IPS-20b (cell line): ENCODE results near the gene ITPR3.

ENCODE experiments used
- H3K27ac ChIP-seq: one replicate; pipeline ENCODE4 v1.5.1; 2013; ENCODE audit warnings: low read length
- H3K27me3 ChIP-seq: 2 replicates; pipeline ENCODE4 v1.6.1; 2013; ENCODE audit warnings: mild to moderate bottlenecking, low read length, inconsistent platforms; ENCODE audit not compliant: insufficient read depth
- H3K36me3 ChIP-seq: 2 replicates; pipeline ENCODE4 v1.6.1; 2013; ENCODE audit warnings: low read depth, mild to moderate bottlenecking, inconsistent platforms, low read length, moderate library complexity; ENCODE audit not compliant: insufficient read depth
- H3K4me1 ChIP-seq: 2 replicates; pipeline ENCODE4 v1.6.1; 2013; ENCODE audit warnings: mild to moderate bottlenecking, control low read depth, inconsistent platforms, low read length, moderate library complexity; ENCODE audit not compliant: insufficient read depth
- H3K4me3 ChIP-seq: 2 replicates; pipeline ENCODE4 v1.5.1; 2013; ENCODE audit warnings: mild to moderate bottlenecking, low read length, inconsistent platforms
- H3K9ac ChIP-seq: 2 replicates; pipeline ENCODE4 v1.6.1; 2013; ENCODE audit warnings: low read depth, mild to moderate bottlenecking, inconsistent platforms, low read length, moderate library complexity
- H3K9me3 ChIP-seq: 2 replicates; pipeline ENCODE4 v1.6.1; 2013; ENCODE audit warnings: mild to moderate bottlenecking, low read depth, low read length, inconsistent platforms; ENCODE audit not compliant: insufficient read depth

Gene ITPR3

GRCh38 chr6:33620856-33621710, at the start of gene ITPR3:
ITPR3 (plus strand) TSS chr6:33621322; CDS start chr6:33621603, 281 bp downstream.
- Histone ChIP-seq H3K27ac (no peak within 1 kb of the TSS), H3K36me3 (no peaks in the 10 kb centered on the region), H3K9ac (peak within 1 kb of the TSS; percentile 70), H3K4me1 (peaks cover 17% of the 10 kb centered on the region), H3K27me3 (peaks cover 44% of the 10 kb centered on the region), H3K4me3 (peak within 1 kb of the TSS; percentile 71), H3K9me3 (no peaks in the 10 kb centered on the region)

DNA sequence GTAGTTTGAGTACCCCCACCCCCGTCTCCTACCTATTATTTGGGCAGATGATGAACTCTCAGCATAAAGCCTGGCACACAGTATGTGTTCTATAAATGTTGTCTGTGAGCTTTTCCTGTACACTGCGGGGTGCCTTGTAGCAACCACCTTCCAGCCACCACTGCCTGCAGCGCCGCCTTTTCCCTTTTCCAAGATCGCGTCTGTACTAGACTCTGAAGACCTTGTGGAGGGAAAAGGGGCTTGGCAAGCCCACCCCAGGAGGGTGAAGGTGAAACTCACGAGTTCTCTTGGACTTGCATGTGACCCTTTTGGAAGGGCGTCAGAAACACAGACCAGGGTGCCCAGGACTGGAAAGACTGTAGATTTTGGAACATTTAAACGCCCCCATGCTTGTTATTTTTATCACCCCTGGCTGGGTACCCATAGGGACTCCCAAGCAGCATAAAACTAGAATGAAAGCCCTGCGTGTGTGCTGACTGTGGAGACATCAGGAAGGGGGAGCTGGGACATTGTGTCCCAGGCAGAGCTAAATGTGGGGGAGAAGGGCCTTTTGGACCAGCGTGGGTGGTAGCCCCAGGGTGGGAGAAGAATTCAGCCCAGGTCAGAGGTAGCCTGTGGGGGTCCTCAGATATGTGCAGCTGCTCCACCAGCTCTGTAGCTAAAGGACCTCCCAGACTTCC, 49.3 kb upstream of the ITPR3 start:
- H3K4me3 ChIP-seq, result peak overlapping the region; percentile 75
- no peaks in the 10 kb centered on the region for H3K27me3 ChIP-seq
- H3K9ac ChIP-seq, result peak overlapping the region; percentile 62; the same call in 1 of the 2 replicates
- H3K4me1 ChIP-seq, result 0 out of 2 replicates have a peak, but pooled peaks cover 3% of the 10 kb centered on the region
- H3K9me3 ChIP-seq, result no peaks in the 10 kb centered on the region
- H3K27ac ChIP-seq, result no peak overlapping the region
- peaks cover 24% of the 10 kb centered on the region for H3K36me3 ChIP-seq

- Histone ChIP-seq H3K9me3 (no peaks in the 10 kb centered on the region), H3K27me3 (no peaks in the 10 kb centered on the region), H3K9ac (no peak overlapping the region), H3K4me3 (no peak overlapping the region), H3K27ac (no peak overlapping the region), H3K4me1 (0 out of 2 replicates have a peak, but pooled peaks cover 3% of the 10 kb centered on the region), H3K36me3 (peaks cover 37% of the 10 kb centered on the region)
Observed at GRCh38 chr6:33575211-33575610, 45.9 kb upstream of the ITPR3 start.

- Histone ChIP-seq H3K27me3 (no peaks in the 10 kb centered on the region), H3K9me3 (no peaks in the 10 kb centered on the region), H3K4me1 (no peaks in the 10 kb centered on the region), H3K27ac (no peak overlapping the region), H3K36me3 (peaks cover 37% of the 10 kb centered on the region), H3K4me3 (no peak overlapping the region), H3K9ac (no peak overlapping the region)
Observed at GRCh38 chr6:33576668-33577067, 44.5 kb upstream of the ITPR3 start.

GRCh38 chr6:33577106-33577535, 44.0 kb upstream of the ITPR3 start:
- Histone ChIP-seq H3K27ac (no peak overlapping the region), H3K9me3 (no peaks in the 10 kb centered on the region), H3K4me3 (no peak overlapping the region), H3K4me1 (no peaks in the 10 kb centered on the region), H3K36me3 (peaks cover 37% of the 10 kb centered on the region), H3K9ac (no peak overlapping the region), H3K27me3 (no peaks in the 10 kb centered on the region)

- Histone ChIP-seq H3K27me3 (no peaks in the 10 kb centered on the region), H3K9me3 (no peaks in the 10 kb centered on the region), H3K4me1 (no peaks in the 10 kb centered on the region), H3K9ac (no peak overlapping the region), H3K27ac (no peak overlapping the region), H3K4me3 (no peak overlapping the region), H3K36me3 (peaks cover 37% of the 10 kb centered on the region)
Observed at GRCh38 chr6:33577718-33578117, 43.4 kb upstream of the ITPR3 start.

- Histone ChIP-seq H3K36me3 (peaks cover 37% of the 10 kb centered on the region), H3K4me3 (no peak overlapping the region), H3K27ac (no peak overlapping the region), H3K27me3 (no peaks in the 10 kb centered on the region), H3K9ac (no peak overlapping the region), H3K4me1 (no peaks in the 10 kb centered on the region), H3K9me3 (no peaks in the 10 kb centered on the region)
Observed at GRCh38 chr6:33578164-33578563, 43.0 kb upstream of the ITPR3 start.

- no peak overlapping the region for H3K27ac ChIP-seq
Observed at GRCh38 chr6:33578588-33579011, 42.5 kb upstream of the ITPR3 start.

DNA sequence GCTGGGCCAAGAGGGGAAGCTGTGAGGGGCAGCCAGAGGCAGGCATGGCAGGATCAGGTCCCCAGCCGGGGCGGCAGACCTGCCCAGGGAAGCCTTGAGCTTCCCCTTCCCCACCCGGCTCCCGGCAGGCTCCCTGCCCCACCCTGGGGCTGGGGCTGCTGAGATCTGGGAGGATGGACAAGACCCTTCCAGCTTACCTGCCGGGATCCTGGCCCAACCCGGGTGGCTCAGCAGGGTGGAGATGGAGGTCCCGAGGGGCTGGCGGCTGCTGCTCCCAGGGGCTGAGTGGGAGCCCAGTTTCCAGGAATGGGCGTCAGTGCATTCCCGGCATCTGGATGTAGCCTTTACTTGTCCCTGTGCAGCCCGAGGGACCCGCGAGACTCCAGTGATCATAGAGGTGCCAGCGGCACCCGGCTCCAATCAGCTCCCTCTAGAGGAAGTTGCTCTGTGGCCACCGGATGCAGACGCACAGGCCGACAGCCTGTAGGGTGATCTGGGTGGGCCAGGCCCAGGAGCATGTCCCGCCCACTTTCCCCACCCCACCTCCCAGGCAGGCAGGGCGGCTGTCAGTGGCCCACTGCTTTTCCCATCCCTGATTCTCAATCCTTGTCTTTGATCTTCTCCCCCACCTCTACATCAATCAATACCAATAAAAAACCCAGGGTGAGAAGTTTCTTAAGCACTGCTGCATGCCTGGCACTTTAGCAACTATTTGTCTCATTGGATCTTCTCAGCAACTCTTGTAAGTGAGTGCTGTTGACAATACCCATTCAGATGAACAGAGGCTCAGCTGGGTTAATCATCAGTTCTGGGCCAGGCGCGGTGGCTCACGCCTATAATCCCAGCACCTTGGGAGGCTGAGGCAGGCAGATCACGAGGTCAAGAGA, 41.1 kb upstream of the ITPR3 start, which contains the start of gene BAK1:
Gene BAK1, minus strand, starts transcription at position 449 of the 887 bp plus-strand sequence. CDS start 2,672 bp downstream, outside the sequence.
- H3K27me3 ChIP-seq, result no peaks in the 10 kb centered on the region
- H3K36me3 ChIP-seq, result peaks cover 26% of the 10 kb centered on the region
- H3K4me3 ChIP-seq, result peak within 1 kb of the TSS; percentile 98
- H3K4me1 ChIP-seq, result no peaks in the 10 kb centered on the region
- H3K27ac ChIP-seq, result no peak within 1 kb of the TSS
- H3K9ac ChIP-seq, result peak within 1 kb of the TSS; percentile 94
- no peaks in the 10 kb centered on the region for H3K9me3 ChIP-seq

More at GRCh38 chr6:33578588-33579011, 42.5 kb upstream of the ITPR3 start:
- Histone ChIP-seq H3K9me3 (no peaks in the 10 kb centered on the region), H3K4me1 (no peaks in the 10 kb centered on the region), H3K4me3 (no peak overlapping the region), H3K27me3 (no peaks in the 10 kb centered on the region), H3K9ac (no peak overlapping the region), H3K36me3 (peaks cover 37% of the 10 kb centered on the region)

DNA sequence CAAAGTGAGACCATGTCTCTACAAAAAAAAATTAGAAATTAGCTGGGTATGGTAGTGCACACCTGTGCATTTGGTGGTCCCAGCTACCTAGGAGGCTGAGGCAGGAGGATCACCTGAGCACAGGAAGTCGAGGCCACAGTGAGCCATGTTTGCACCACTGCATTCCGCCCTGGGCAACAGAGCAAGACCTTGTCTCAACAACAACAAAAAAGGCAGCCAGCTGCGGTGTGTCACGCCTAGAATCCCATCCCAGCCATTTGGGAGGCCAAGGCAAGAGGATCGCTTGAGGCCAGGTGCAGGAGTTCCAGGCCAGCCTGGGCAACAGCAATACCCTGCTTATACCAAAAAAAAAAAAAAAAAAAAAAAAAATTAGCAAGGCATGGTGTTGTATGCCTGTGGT, 39.9 kb upstream of the ITPR3 start:
- H3K27me3 ChIP-seq, result no peaks in the 10 kb centered on the region
- no peaks in the 10 kb centered on the region for H3K4me1 ChIP-seq
- H3K4me3 ChIP-seq, result no peak overlapping the region
- no peak overlapping the region for H3K27ac ChIP-seq
- H3K9ac ChIP-seq, result no peak overlapping the region
- no peaks in the 10 kb centered on the region for H3K9me3 ChIP-seq
- H3K36me3 ChIP-seq, result peaks cover 17% of the 10 kb centered on the region; the same call in 1 of the 2 replicates

DNA sequence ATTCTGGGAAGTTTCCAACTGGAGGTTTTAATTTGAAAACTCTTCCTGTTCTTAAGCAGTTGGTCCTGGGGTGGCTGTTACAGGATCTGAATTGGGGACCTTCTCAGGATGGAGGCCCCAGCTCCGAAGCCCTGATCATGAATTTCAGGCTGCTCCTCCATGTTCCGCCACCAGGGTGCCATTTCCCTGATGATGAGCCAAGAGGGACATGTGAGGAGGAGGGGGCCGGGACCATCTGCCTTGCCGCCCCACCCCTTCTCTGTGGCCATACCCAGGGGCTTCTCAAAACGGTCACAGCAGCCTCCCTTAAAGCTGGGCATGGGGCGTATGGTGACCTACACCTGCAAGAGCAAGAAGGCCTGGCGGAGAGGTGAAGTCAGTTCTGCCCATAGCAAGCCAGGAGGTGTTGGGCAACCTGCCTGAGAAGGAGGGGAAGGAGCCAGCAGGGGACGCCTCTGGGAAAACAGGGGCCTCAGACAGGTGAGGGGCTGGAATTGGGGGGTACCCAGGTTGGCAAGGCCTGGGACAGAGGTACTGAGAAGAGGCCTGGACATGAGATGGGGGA, 37.4 kb upstream of the ITPR3 start:
- no peak overlapping the region for H3K27ac ChIP-seq
- H3K36me3 ChIP-seq, result no peaks in the 10 kb centered on the region
- no peak overlapping the region for H3K4me3 ChIP-seq
- no peaks in the 10 kb centered on the region for H3K27me3 ChIP-seq
- no peak overlapping the region for H3K9ac ChIP-seq
- H3K4me1 ChIP-seq, result no peaks in the 10 kb centered on the region
- no peaks in the 10 kb centered on the region for H3K9me3 ChIP-seq
